ENCODE measurements around the gene EPS15.

DNA sequence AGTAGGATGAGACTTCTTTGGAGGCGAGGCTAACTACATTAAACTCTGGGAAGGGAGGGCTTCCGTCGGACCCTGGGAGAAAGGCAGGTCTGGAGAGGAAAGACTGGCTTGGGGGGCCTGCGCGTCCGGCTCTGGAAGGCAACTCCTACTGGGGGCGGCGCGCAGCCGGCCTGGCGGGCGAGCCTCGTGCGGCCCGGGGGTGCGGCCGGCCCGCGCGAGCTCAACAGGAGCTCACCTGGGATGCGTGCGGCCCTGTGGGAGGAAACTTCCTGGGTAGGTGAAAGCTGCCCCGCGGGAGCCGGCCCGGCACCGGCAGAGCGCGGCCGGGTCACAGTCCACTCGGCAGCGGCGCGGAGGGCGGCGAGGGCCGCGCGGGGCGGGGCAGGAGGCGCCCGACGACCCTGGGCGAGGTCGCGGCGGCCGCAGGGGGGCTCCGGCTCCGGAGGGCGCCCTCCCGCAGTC, 449 bp downstream of the EPS15 start:
- TF ChIP-seq, protein P1, sequence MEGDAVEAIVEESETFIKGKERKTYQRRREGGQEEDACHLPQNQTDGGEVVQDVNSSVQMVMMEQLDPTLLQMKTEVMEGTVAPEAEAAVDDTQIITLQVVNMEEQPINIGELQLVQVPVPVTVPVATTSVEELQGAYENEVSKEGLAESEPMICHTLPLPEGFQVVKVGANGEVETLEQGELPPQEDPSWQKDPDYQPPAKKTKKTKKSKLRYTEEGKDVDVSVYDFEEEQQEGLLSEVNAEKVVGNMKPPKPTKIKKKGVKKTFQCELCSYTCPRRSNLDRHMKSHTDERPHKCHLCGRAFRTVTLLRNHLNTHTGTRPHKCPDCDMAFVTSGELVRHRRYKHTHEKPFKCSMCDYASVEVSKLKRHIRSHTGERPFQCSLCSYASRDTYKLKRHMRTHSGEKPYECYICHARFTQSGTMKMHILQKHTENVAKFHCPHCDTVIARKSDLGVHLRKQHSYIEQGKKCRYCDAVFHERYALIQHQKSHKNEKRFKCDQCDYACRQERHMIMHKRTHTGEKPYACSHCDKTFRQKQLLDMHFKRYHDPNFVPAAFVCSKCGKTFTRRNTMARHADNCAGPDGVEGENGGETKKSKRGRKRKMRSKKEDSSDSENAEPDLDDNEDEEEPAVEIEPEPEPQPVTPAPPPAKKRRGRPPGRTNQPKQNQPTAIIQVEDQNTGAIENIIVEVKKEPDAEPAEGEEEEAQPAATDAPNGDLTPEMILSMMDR (IDR thresholded peaks at IDR 0.05), result no peak
- TF ChIP-seq EP300 (IDR thresholded peaks at IDR 0.05), result no peak

Measured in ovary (tissue), 3 donors.